H1 (cell line): Measurements from ENCODE around the gene SULF2. TPM values are rescaled to one million over a fixed set of nuclear protein-coding genes. Genes with fewer than 3 reads are reported as not detected.

ENCODE experiments used
- ASH2L ChIP-seq: fragments of 200-600, 300-600 bp; sonication (generic); IDR thresholded peaks from one replicate; pipeline ENCODE4 v1.7.1; 2017; ENCODE audit warnings: low read length
- BACH1 ChIP-seq: IDR thresholded peaks from 2 replicates; pipeline ENCODE4 v1.6.1; 2012; ENCODE audit warnings: low read length, improper control_type of control experiment
- GABPA ChIP-seq: IDR thresholded peaks from 2 replicates; pipeline ENCODE4 v1.6.1; 2011; ENCODE audit warnings: mild to moderate bottlenecking, low read length, moderate library complexity, borderline replicate concordance; ENCODE audit not compliant: insufficient read depth
- HDAC6 ChIP-seq: IDR thresholded peaks from one replicate; pipeline ENCODE4 v1.7.1; 2012; ENCODE audit warnings: low read depth, mild to moderate bottlenecking, inconsistent platforms, low read length, moderate library complexity
- KDM5A ChIP-seq: fragments of 200-600 bp; IDR thresholded peaks from 2 replicates; pipeline ENCODE4 v1.7.1; 2012; ENCODE audit warnings: mild to moderate bottlenecking, low read length, inconsistent platforms, mixed read lengths
- PHF8 ChIP-seq: fragments of 200-600 bp; sonication (generic); conservative IDR thresholded peaks from 2 replicates; pipeline ENCODE4 v1.7.1; 2012; ENCODE audit warnings: low read depth, mild to moderate bottlenecking, inconsistent platforms, low read length, moderate library complexity
- POLR2A ChIP-seq, 2 experiments: IDR thresholded peaks; 1 replicate in 1 of 2; 2 replicates in 1 of 2; pipeline ENCODE4 v1.6.1; 2011; ENCODE audit warnings: low read depth in 2 of 2, low read length in 2 of 2, mild to moderate bottlenecking in 2 of 2; ENCODE audit errors: control extremely low read depth in 1 of 2
- RAD21 ChIP-seq, 2 experiments: IDR thresholded peaks in 1 of 2; conservative IDR thresholded peaks in 1 of 2; 2 replicates each; pipeline ENCODE4 v1.6.1; 2011; ENCODE audit warnings: low read depth in 2 of 2, low read length in 2 of 2, improper control_type of control experiment in 1 of 2, inconsistent platforms in 1 of 2, mild to moderate bottlenecking in 1 of 2, moderate library complexity in 1 of 2
- SP2 ChIP-seq: IDR thresholded peaks from 2 replicates; pipeline ENCODE4 v1.6.1; 2012; ENCODE audit warnings: mild to moderate bottlenecking, low read length, inconsistent platforms
- polyA plus RNA-seq, 7 experiments: library from polyadenylated mRNA; depleted of rRNA in 3 of 7; stranded (reverse) in 5 of 7; unstranded in 2 of 7; fragments of >200 nt in 5 of 7; fragments of 200-250 nt in 2 of 7; gene quantifications; 1 replicate in 5 of 7; 2 replicates in 1 of 7; 4 replicates in 1 of 7; pipeline versions ENCODE4 v1.2.1 to v1.2.3, GENCODE V29; 2011 to 2013; ENCODE audit warnings: missing spikeins in 2 of 7, mixed read lengths in 2 of 7
- total RNA-seq: library from RNA; stranded (reverse); fragmentation: NEBNext Ultra II Directional; extraction: Animal tissue kit (Norgen Biotek cat#: 25700); gene quantifications from 2 replicates; pipeline ENCODE4 v1.2.1, GENCODE V29; 2021

The SULF2 gene
- total and polyA plus RNA-seq, 2 of the 8 experiments (the other 6 are each of a cell fraction or from before 2014, with no cell fraction given) = 15.7 to 28.2 TPM

GRCh38 chr20:47785854-47786764 is 828 bp upstream of the SULF2 start (continued):
- peak; percentile 58 for TF ChIP-seq ASH2L
- TF ChIP-seq POLR2A (IDR thresholded peaks at IDR 0.05; ENCODE audit: control extremely low read depth in 1 of 2, low read depth in 2 of 2, low read length in 2 of 2) = no peak
- TF ChIP-seq BACH1 = no peak; the same call in 1 of the 2 replicates
- no peak for TF ChIP-seq PHF8
- TF ChIP-seq HDAC6 = no peak
- no peak for TF ChIP-seq KDM5A
- TF ChIP-seq RAD21 (IDR thresholded peaks at IDR 0.05 in 1 of 2, conservative IDR thresholded peaks at IDR 0.05 in 1 of 2; ENCODE audit: low read depth in 2 of 2, low read length in 2 of 2) = peak; percentile 85 to 90
- TF ChIP-seq GABPA = peak; percentile 63; the same call in 1 of the 2 replicates
- TF ChIP-seq SP2 = no peak
